Parathyroid adenoma (tissue), 2 donors: ENCODE results near the gene PKP2.

Experiments used
- H2AFZ ChIP-seq: fragments of 300-600 bp; sonication (generic); one replicate; pipeline ENCODE4 v1.7.0; 2017; ENCODE audit warnings: antibody characterized with exemption, mild to moderate bottlenecking
- H3K27ac ChIP-seq: fragments of 300-600 bp; sonication (generic); one replicate; pipeline ENCODE4 v1.7.0; 2017
- H3K27me3 ChIP-seq: fragments of 300-600 bp; sonication (generic); one replicate; pipeline ENCODE4 v1.7.0; 2017; ENCODE audit warnings: low read length; ENCODE audit not compliant: control insufficient read depth, insufficient read depth
- H3K36me3 ChIP-seq: fragments of 300-600 bp; sonication (generic); one replicate; pipeline ENCODE4 v1.7.0; 2017; ENCODE audit warnings: low read length; ENCODE audit not compliant: control insufficient read depth, insufficient read depth
- H3K4me1 ChIP-seq: fragments of 300-600 bp; sonication (generic); one replicate; pipeline ENCODE4 v1.7.0; 2017; ENCODE audit warnings: control low read depth
- H3K4me2 ChIP-seq: fragments of 300-600 bp; sonication (generic); one replicate; pipeline ENCODE4 v1.7.0; 2017; ENCODE audit warnings: low read length
- H3K4me3 ChIP-seq: fragments of 300-600 bp; sonication (generic); one replicate; pipeline ENCODE4 v1.7.0; 2017; ENCODE audit warnings: low read depth, low read length
- H3K79me2 ChIP-seq: fragments of 300-600 bp; sonication (generic); one replicate; pipeline ENCODE4 v1.7.0; 2017; ENCODE audit warnings: control low read depth
- H3K9ac ChIP-seq: fragments of 300-600 bp; sonication (generic); one replicate; pipeline ENCODE4 v1.7.0; 2017; ENCODE audit warnings: mild to moderate bottlenecking
- H3K9me3 ChIP-seq: fragments of 300-600 bp; sonication (generic); one replicate; pipeline ENCODE4 v1.7.0; 2017; ENCODE audit warnings: low read length; ENCODE audit not compliant: control insufficient read depth
- CTCF ChIP-seq: fragments of 300-600 bp; sonication (generic); IDR thresholded peaks from one replicate; pipeline ENCODE4 v1.7.0; 2017; ENCODE audit warnings: antibody characterized with exemption, mild to moderate bottlenecking
- donor health status: primary hyperparathyroidism.

Gene PKP2

GRCh38 chr12:32839828-32840227 is 56.7 kb downstream of the PKP2 start:
- TF ChIP-seq CTCF: no peak
- Histone ChIP-seq H3K9ac (no peak overlapping the region), H3K4me3 (no peak overlapping the region), H3K9me3 (no peaks in the 10 kb centered on the region), H3K4me1 (no peaks in the 10 kb centered on the region), H3K36me3 (no peaks in the 10 kb centered on the region), H3K79me2 (no peaks in the 10 kb centered on the region), H3K27ac (no peak overlapping the region), H3K27me3 (no peaks in the 10 kb centered on the region), H3K4me2 (no peak overlapping the region), H2AFZ (no peak overlapping the region)

GRCh38 chr12:32837974-32838373 is 58.6 kb downstream of the PKP2 start:
- Histone ChIP-seq H3K27ac (no peak overlapping the region), H3K27me3 (no peaks in the 10 kb centered on the region), H3K36me3 (no peaks in the 10 kb centered on the region), H2AFZ (no peak overlapping the region), H3K9me3 (no peaks in the 10 kb centered on the region), H3K4me1 (no peaks in the 10 kb centered on the region), H3K4me2 (no peak overlapping the region), H3K79me2 (no peaks in the 10 kb centered on the region), H3K9ac (no peak overlapping the region), H3K4me3 (no peak overlapping the region)
- no peak for TF ChIP-seq CTCF

GRCh38 chr12:32836710-32837109 is 59.9 kb downstream of the PKP2 start:
- no peak for TF ChIP-seq CTCF

GRCh38 chr12:32834122-32834521 is 62.5 kb downstream of the PKP2 start:
- H3K4me1 ChIP-seq: no peaks in the 10 kb centered on the region
- H3K4me2 ChIP-seq: no peak overlapping the region
- no peaks in the 10 kb centered on the region for H3K36me3 ChIP-seq
- H3K9ac ChIP-seq: no peak overlapping the region
- H3K79me2 ChIP-seq: no peaks in the 10 kb centered on the region
- H3K9me3 ChIP-seq: no peaks in the 10 kb centered on the region
- H3K27me3 ChIP-seq: no peaks in the 10 kb centered on the region
- no peak overlapping the region for H2AFZ ChIP-seq
- no peak overlapping the region for H3K27ac ChIP-seq
- TF ChIP-seq CTCF: no peak
- no peak overlapping the region for H3K4me3 ChIP-seq

More at GRCh38 chr12:32836710-32837109, 59.9 kb downstream of the PKP2 start:
- no peak overlapping the region for H3K4me2 ChIP-seq
- no peak overlapping the region for H2AFZ ChIP-seq
- H3K79me2 ChIP-seq: no peaks in the 10 kb centered on the region
- H3K9ac ChIP-seq: no peak overlapping the region
- H3K4me3 ChIP-seq: no peak overlapping the region
- H3K9me3 ChIP-seq: no peaks in the 10 kb centered on the region
- H3K4me1 ChIP-seq: no peaks in the 10 kb centered on the region
- no peaks in the 10 kb centered on the region for H3K36me3 ChIP-seq
- H3K27me3 ChIP-seq: no peaks in the 10 kb centered on the region
- H3K27ac ChIP-seq: no peak overlapping the region

GRCh38 chr12:32828552-32828951 is 68.0 kb downstream of the PKP2 start:
- TF ChIP-seq CTCF: no peak
- no peaks in the 10 kb centered on the region for H3K79me2 ChIP-seq
- no peaks in the 10 kb centered on the region for H3K27me3 ChIP-seq
- no peaks in the 10 kb centered on the region for H3K4me1 ChIP-seq
- H3K9ac ChIP-seq: no peak overlapping the region
- no peaks in the 10 kb centered on the region for H3K36me3 ChIP-seq
- no peak overlapping the region for H3K4me2 ChIP-seq
- H3K9me3 ChIP-seq: no peaks in the 10 kb centered on the region
- H3K4me3 ChIP-seq: no peak overlapping the region
- H3K27ac ChIP-seq: no peak overlapping the region
- H2AFZ ChIP-seq: no peak overlapping the region
